ENCODE results near the gene AFAP1L2.
A peak's percentile ranks its signal among the peaks of the same experiment; 100 is the strongest.

GRCh38 chr10:114437473-114438292 is 33.4 kb upstream of the AFAP1L2 start:
- TF ChIP-seq, protein P1, sequence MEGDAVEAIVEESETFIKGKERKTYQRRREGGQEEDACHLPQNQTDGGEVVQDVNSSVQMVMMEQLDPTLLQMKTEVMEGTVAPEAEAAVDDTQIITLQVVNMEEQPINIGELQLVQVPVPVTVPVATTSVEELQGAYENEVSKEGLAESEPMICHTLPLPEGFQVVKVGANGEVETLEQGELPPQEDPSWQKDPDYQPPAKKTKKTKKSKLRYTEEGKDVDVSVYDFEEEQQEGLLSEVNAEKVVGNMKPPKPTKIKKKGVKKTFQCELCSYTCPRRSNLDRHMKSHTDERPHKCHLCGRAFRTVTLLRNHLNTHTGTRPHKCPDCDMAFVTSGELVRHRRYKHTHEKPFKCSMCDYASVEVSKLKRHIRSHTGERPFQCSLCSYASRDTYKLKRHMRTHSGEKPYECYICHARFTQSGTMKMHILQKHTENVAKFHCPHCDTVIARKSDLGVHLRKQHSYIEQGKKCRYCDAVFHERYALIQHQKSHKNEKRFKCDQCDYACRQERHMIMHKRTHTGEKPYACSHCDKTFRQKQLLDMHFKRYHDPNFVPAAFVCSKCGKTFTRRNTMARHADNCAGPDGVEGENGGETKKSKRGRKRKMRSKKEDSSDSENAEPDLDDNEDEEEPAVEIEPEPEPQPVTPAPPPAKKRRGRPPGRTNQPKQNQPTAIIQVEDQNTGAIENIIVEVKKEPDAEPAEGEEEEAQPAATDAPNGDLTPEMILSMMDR (conservative IDR thresholded peaks at IDR 0.05; ENCODE audit: low read length): peak; percentile 65
- no peak for TF ChIP-seq EZH2phosphoT487 (IDR thresholded peaks at IDR 0.05; ENCODE audit: borderline replicate concordance)
